Hematopoietic multipotent progenitor cell treated with erythropoietin and hydrocortisone succinate and interleukin-3 and kit ligand, for 6 days (in vitro differentiated cells): ENCODE data around the gene CEMP1.
A peak's percentile ranks its signal among the peaks of the same experiment; 100 is the strongest.

ENCODE experiments used
- DNase-seq: peaks from one replicate; pipeline ENCODE4 v3.0.0-alpha.2; 2015

CEMP1 gene

DNA sequence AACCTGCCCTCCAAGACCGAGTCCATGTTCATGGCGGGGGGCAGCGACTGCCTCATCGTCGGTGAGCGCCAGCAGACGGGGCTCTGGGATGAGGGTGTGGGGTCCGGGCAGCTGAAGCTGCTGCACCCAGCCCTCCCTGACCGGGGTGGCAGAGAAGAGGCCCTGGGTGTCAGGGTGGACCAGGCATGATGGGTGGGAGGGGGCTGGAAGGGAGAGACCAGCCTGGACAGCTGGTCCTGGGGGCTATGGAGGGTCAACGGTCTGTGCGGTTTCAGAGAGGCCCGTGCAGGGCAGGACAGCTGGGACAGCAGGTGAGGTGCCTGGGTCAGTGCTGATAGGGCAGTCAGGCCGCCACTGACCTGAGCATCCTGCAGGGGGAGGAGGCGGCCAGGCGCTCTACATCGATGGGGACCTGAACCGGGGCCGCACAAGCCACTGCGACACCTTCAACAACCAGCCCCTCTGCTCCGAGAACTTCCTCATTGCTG lies 30.7 kb downstream of the CEMP1 start:
- no peak for DNase-seq

DNA sequence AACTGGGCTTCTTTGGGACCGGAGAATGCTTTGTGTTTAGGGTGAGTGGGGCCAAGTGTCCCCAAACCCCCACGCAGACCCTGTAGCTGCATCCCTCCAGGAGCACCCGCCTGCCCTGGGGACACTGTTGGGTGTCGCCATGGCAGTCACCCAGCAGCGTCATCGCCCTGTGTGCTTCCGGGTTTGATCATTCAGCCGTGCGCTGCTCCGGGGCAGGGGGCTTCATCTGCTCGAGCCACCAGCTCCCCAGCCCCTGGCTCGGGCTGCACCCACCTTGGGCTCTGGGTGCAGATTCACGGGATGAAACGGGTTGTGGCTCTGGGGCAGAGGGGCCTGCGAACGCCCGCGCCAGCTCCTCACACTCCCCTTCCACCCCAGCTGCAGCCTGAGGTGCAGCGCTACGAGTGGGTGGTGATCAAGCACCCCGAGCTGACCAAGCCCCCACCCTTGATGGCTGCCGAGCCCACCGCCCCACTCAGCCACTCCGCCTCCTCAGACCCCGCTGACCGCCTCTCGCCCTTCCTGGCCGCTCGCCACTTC lies 31.2 kb downstream of the CEMP1 start:
- no peak for DNase-seq

DNA sequence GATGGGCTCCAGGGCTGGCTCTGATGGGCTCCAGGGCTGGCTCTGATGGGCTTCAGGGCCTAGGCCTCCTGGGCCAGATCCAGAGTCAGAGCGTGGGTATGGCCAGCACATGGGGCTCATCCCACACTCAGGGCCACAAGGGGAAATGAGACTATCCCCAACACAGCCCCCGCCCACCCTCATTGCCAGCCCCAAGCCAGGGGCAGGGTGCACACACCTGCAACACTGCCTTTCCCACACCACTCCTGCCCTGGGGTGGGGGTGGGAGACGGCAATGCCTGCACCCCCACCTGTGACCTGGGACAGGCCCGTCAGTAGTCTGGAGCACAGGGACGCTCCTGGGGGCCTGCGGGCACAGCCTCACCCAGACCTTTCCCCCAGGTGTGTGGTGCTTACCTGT lies 31.8 kb downstream of the CEMP1 start:
- no peak for DNase-seq

DNA sequence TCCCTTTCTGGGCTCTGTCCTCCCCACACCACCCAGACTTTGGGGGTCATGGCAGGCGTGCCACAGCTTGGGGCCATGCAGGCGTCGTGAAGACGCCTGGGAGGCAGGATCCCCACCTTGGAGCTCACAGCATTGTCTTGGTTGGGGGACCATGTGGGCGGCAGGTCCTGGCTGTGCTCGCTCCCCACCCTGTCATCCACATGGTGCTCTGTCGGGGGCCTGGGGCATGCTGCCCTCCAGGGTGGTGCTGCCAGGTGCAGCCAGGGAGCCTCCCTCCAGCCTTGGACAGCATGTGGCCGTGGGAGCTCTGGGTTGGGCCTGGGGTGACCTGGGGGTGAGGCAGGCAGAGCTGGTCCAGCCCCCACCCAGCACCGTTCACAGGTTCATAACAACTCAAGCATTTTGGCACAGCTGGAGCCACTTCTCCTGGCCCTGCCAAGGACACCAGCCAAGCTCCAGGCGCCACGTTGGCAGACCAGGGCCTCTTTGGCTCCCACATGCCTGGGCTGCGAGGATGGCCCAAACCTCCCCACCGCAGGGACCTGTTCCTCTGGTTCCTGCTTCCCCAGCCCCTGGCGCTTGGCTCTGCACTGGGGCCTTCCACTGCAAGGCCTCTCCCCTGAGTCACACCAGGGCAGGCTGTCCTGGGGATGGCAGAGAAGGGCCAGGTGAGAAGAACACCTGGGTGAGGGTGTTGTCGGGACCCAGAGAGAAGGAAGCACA lies 32.5 kb downstream of the CEMP1 start:
- DNase-seq = no peak

DNA sequence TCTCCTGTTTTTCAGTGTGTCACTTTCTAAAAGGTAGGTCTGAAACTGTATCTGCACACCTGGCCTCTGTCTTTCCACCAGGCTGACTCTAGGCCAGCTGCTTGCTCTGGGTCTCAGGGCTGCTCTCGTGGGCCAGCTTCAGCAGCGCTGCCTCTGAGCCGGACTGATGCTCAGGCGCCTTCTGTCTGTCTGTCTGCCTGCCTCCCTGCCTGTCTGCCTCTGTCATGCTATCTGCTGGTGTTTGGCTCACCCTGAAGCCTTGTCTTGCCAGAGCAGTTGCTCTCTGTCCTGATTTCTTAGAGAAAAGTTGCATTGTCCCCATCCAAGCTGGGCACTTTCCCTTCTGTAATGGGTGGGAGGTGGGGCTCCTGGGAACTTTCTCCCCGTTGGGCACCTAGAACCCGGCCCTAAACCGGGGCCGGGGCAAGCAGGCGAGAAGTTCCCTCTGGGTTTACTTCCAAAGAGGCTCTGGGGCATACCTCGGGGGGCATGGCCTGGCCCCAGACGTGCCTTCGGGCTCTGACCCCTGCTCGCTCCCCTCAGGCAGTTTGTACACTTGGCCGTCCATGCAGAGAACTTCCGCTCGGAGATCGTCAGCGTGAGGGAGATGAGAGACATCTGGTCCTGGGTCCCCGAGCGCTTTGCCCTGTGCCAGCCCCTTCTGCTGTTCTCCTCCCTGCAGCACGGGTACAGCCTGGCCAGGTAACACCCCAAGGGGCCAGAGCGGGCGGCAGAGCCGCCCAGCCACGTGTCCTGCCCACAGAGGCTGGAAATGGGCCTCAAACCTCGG lies 33.3 kb downstream of the CEMP1 start:
- no peak for DNase-seq

DNA sequence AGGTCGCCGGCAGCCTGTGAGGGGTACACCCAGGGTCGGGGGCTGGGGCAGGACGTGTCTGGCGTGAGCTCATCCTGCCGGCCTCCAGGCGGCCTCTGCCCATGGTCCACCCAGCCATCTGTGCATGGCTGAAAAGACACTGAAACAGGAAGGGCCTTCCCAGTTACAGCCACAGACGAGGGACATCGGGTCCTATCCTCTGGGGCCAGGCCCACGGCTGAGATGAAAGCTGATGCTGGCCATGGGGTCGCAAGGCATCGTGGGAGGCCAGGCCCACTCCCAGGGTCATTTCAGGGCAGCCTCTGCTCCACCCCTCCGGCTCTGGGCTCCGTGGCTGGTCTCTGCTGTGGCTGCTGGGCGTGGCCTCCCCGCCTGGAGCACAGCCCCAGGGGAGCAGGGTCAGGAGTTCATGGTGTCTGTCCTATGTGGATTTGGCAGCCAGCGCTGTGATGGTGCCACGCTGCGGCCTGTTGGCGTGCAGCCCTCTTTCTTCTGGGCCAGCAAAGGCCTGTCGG lies 34.0 kb downstream of the CEMP1 start:
- no peak for DNase-seq

DNA sequence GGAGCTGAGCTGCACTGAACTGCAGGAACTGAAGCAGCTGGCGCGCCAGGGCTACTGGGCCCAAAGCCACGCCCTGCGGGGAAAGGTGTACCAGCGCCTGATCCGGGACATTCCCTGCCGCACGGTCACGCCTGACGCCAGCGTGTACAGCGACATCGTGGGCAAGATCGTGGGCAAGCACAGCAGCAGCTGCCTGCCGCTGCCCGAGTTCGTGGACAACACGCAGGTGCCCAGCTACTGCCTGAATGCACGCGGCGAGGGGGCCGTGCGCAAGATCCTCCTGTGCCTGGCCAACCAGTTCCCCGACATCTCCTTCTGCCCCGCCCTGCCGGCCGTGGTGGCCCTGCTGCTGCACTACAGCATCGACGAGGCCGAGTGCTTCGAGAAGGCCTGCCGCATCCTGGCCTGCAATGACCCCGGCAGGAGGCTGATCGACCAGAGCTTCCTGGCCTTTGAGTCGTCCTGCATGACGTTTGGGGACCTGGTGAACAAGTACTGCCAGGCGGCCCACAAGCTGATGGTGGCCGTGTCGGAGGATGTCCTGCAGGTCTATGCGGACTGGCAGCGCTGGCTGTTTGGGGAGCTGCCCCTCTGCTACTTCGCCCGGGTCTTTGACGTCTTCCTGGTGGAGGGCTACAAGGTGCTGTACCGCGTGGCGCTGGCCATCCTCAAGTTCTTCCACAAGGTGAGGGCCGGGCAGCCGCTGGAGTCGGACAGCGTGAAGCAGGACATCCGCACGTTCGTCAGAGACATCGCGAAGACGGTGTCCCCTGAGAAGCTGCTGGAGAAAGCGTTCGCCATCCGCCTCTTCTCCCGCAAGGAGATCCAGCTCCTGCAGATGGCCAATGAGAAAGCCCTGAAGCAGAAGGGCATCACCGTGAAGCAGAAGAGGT lies 34.7 kb downstream of the CEMP1 start:
- DNase-seq = no peak

DNA sequence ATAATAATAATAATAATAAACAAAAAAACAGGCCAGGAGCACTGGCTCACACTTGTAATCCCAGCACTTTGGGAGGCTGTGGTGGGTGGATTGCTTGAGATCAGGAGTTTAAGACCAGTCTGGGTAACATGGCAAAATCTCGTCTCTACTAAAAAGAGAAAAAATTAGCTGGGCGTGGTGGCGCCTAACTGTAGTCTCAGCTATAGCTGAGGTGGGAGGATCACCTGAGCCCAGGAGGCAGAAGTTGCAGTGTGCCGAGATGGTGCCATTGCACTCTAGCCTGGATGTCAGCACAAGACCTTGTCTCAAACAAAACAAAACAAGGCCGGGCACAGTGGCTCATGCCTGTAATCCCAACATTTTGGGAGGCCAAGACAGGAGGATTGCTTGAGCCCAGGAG lies 36.2 kb downstream of the CEMP1 start:
- no peak for DNase-seq

DNA sequence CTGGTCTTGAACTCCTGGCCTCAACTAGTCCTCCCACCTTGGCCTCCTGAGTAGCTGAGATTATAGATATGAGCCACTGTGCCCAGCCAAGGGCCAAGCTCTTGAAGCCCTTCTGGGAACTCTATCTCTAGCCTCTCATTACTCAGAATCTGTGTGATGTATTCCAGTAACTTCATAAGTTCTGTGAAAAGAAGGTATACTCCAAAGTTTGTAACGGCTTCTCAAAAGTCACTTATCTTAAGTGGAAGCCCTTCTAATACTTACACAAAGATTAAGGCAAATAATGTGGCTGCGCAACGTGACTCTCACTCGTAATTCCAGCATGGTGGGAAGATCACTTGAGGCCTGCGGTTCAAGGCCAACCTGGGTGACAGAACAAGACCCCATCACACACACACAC lies 36.6 kb downstream of the CEMP1 start:
- DNase-seq = no peak

DNA sequence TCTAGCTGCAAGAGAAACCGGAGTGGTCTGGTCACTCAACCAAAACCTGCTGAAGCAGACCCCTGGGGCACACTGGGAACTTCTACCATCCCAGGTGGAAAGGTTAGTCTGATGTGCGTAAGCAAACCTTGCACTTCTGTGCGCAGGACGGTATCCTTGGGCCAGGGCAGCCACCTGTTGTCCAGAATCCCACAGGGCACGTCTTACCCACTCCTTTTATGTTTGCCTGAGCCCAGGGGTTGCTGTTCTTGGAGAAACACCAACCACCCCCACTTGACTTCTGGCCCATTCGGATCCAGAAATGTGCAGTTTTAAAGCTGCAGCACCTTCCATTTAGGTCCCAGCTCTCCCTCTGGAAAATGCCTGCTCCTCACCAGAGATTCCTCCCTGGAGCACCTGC lies 37.6 kb downstream of the CEMP1 start:
- no peak for DNase-seq

DNA sequence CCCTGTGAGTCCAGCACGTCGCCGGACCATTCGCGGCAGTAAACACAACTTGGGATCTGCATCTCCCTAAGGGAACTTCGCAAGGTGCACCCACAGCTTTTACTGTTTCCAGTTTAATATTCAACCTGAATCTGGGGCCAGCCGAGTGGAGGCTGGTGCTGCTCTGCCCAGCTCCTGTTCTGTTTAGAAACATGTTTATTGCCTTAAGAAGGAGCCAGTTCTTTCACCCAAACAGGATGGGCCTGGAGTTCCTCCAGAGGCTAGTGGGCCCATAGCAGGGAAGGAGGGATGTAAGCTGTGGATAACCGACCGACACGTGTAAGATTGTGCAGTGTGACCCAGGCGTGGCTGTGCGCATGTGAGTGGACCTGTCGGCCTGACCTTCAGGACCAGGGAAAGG lies 38.9 kb downstream of the CEMP1 start:
- DNase-seq = no peak

DNA sequence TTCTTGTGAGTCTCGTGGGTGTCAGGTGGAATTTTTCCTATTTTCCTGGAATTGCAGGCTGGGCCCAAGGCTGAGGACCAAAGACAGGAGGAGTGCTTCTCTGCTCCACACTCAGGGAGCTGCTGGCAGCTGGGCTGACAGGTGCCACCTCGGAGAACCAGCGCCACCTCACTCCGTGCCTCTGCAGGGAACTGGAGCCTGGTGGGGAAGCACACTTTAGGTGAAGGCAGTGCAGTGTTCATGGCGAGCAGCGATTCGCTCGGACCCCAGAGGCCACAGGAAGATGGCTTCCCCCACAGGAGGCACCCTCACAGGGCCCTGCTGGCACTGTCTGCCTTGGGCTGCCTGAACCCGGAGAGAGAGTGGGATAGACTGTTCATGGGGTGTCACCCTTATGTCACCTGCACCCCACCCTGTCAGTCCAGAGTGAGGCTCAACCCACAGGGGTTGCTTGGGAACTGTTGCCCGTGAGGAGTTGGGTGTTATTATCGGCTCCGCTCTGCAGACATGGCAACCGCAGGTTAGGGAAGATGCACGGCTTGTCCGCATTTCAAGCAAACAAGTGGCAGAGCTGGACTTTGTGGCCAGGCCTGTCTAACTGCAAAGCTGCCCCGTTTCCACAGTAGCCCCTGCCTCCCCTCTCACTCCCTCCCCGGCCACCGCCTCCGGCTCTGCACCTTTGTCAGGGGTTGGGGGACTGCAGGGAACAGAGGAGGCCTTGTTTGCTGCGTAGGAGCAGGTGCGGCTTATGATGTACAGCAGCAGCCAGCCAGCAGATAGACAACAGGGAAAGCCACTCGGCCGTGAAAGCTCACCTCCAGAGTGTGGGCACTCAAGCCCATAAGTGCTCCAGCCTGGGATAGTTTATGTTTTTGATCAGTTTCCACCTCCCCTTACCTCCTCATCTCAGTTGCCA lies 40.8 kb downstream of the CEMP1 start:
- no peak for DNase-seq

DNA sequence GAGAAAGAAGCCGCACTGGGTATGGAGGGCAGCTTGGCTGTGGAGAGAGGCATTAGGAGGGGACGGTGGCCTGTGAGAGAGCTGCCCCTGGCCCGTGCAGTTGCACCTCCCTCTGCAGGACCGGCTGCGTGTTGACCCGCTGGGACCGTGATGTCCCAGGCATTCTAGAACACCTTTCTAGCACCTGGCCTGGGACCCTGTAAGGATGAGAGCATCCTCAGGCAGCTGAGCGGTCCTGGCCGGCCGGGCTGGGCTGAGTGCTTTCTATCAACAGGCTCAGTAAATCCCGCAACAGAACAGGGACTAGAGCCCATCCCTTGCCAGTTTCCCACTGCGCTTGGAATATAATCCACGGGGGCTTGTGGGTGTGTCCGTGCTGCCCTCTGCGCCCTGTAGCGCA lies 41.6 kb downstream of the CEMP1 start:
- no peak for DNase-seq

DNA sequence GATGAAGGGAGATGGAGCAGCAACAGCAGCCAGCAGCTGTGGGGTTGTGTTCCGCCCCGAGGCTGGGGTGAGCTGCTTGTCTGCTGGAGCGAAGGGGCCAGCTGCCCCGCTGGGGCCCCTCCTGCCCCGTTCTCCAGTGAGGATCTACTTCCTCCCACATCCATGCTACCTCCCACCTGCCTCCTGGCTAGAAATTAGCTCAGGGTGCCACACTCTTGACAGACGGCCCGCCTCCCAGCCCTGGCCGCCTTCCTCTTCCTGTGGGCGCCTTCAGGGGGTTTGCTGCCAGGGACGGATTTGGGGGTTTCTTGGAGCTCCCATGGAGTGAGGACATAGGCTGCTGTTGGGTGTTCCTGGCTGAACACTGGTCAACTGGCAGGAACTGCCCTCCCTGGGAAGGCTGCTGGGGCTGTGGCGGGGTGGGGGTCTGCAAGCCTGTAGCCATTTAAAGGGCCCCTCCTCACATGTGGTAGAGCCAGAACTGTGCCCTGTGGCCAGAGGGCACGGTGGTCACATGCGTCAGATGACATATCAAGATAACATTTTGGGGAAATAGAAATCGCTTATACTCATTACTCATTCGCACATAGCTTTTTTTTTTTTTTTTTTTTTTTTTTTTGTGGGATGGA lies 43.2 kb downstream of the CEMP1 start:
- peak; percentile 80 for DNase-seq

DNA sequence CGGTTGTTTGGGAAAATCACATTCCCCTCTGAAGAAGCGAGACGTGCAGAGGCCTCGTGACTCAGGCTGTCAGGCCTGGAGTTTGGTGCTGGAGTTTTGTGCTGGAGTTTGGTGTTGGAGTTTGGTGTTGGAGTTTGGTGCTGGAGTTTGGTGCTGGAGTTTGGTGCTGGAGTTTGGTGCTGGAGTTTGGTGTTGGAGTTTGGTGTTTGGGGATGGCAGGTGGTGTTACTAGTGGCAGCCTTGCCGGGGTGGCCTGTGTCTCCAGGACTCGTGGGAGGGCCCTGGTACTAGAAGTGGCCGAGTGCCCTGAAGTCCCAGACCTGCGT lies 43.7 kb downstream of the CEMP1 start:
- no peak for DNase-seq

DNA sequence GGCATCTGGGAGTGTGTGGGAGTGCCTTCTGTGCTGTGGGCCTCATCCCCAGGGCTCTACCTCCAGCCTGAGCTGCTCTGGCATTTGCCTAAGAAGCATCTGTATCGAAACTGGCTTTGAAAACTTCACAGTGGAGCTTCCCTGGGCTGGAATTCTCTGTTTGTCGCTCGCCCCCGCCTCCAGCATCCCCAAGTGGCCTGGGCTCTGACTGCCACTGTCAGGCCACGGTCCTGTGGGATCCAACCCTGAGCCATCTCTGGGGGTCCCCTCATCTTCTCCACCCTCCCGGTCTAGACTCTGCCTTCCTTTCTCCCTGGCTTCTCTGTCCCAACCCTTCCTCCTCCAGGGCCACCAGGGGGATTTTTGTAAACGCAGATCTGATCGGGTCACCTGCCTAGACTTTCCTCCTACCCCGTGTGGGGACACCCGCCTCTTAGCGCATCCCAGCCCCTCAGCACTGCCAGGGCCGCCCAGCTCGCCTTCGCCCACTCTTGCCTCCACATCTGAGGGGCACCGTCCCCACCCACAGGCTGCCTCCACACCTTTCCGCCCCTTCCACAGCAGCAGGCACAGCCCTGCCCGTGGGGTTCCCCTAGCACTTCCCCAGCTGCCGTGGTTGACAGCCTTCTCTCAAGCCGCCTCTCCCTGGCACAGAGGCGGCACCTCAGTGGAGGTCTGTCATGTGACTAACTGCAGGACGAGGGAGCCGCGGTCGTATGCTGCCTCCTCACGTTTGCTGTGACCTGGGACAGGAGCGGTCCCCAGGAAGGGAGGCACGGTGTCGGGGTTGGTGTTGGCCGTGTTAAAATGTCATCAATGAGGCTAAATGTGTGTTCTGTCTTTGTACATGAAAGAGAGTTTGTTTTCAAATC lies 44.3 kb downstream of the CEMP1 start:
- DNase-seq = peak; percentile 91

DNA sequence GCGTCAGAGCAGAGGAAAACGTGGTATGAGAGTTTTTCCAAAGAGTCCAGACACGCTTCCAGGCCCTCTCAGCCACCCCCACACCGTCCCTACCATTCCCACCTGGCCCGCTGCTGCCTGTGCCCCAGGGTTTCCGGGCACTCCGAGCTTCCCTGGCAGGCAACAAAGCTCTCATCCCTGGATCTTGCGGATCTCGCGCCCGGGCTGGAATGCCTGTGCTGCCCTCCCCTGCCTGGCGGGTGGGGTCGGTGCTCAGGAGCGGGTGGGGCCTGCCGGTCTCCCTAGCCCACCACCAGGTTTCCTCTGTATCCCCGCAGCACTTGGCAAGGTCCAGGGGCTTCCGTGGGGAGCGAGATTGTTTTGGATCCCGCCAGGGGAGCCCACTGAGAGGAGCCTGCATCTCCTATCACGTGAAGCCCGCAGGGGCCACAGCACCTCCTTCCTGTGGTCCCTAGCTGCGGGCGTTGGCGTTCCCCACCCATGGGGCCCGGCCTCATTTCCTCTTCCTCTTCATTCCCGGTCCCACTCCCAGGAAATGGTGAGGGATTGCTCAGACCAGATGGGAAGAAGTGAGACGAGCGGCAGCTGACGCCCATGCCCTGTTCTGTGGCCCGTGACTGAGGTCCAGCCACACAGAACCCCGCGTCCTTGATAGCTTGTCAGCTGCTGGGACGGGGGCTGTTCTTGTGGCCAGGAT lies 45.2 kb downstream of the CEMP1 start:
- DNase-seq = no peak

DNA sequence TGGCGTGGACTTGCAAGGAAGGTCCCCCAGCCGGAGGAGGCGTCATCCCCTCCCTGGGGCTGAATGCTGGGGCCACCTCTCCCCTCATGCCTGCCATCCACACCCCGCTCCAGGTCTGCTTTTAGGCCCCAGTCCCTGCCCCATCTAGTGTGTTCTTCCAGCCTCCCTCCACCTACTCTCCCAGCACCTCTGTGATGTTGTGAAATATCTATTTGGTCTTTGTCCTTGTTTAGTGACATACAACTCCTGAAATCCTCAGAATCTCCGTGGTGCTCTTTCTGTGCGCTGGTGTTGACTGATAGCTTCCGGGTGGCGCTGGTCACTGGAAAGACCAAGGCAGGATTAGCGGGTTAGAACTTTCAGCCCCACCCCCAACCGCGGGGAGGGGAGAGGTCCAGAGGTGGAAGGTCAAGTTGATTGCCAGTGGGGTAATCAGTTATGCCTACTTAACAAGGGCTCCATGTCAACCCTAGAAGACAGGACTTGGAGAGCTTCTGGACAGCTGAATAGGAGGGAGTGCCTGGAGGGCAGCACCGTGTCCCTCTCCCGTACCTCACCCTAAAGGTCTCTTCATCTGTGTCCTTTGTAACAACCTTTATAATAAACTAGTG lies 46.2 kb downstream of the CEMP1 start:
- DNase-seq = no peak
